GM21367 (cell line): ENCODE data around the gene EPN3.
A peak's percentile ranks its signal among the peaks of the same experiment; 100 is the strongest.

Experiments used
- ATAC-seq: cut with Tn5 transposase; IDR thresholded peaks from one replicate; pipeline ENCODE4 v1.9.1; 2021; ENCODE audit not compliant: unreplicated experiment

Gene EPN3

DNA sequence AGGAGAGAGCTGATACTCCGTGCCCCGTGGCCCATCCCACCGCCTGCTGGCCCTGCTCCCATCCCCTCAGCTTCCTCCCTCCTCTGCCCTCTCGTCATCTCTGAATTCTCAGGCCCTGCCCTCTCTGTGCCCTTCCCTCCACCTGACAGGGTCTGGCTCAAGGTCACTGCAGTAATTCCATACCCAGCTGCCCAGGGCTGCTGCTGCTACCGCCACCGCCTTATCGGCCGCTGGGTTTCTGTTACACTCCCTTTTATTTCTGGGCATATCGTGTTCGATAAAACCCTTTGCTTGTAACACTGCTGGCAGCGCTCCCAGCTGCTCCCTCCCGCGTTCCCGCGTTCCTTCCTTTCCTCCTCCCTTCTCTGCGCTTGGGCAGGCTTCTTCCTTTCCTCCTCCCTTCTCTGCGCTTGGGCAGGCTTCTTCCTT is 1.2 kb downstream of the EPN3 start:
- ATAC-seq = no peak

DNA sequence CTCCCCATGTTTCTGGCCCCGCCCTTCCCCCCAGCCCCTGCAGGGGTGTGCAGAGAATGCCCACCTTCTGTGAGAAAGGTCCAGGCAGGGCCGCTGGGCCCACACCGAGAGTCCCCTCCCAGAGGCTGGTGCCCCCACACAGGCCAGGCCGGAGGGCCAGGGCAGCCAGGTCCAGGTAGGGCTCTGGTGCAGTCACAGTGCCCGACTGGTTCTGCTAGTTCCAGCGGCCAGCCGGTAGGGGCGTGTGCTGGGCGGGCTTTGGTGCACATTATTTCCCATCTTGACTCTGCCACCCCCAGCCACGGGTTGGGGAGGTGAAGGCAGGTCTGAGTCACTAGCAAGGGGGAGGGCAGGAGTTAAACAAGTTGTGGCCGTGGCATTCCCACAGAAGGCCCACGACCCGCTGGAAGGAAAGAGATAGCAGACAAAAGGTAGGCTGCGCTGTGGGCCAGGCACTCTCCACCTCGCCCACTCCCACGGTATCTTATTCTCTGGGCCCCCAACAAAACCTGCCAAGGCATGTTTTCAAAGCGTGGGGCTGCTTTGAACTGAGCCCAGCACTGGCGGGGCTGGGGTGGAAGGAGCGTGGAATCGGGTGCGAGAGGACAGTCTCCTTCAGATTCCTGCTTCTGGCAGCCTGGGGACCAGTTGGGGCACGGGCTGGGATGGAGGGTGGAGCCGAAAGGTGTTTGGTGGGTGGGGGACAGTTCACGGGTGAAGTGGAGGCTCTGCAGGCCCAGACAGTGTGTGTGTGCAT is 1.9 kb downstream of the EPN3 start:
- no peak for ATAC-seq

DNA sequence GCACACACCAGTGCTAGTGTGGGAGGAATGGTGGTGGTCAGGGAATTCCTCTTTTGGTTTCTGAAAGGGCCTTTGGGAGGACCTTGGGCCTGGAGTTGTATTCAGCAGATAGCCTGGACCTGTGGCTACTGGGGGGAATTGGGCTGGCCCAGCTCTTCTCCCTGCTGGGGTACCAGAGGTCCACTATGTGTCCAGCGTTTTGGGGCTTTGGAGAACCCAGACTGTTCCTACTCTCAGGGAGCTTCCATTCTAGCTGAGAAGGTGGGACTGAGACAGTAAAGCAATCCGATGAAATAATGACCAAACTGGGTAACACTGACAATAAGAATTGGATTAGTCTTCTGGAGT is 2.4 kb downstream of the EPN3 start:
- ATAC-seq = no peak

DNA sequence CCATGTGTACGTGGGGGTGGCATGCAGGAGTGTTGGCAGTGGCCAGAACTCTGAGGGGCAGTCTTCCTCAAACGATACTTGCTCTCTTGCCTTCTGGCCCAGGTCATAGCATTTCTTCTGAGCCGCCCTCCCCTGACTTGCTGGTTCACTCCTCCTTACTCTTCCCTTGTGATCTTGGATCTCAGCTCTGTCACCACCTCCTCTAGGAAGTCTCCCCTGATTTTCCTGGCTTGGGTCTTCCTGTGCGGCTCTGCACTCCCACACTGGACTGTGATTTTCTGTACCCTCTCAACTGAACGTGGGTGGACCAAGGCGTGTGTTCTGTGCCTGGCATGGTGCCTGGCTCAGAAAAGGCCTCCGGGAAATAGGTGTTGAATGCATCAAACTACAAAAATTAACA is 2.9 kb downstream of the EPN3 start:
- ATAC-seq = no peak

DNA sequence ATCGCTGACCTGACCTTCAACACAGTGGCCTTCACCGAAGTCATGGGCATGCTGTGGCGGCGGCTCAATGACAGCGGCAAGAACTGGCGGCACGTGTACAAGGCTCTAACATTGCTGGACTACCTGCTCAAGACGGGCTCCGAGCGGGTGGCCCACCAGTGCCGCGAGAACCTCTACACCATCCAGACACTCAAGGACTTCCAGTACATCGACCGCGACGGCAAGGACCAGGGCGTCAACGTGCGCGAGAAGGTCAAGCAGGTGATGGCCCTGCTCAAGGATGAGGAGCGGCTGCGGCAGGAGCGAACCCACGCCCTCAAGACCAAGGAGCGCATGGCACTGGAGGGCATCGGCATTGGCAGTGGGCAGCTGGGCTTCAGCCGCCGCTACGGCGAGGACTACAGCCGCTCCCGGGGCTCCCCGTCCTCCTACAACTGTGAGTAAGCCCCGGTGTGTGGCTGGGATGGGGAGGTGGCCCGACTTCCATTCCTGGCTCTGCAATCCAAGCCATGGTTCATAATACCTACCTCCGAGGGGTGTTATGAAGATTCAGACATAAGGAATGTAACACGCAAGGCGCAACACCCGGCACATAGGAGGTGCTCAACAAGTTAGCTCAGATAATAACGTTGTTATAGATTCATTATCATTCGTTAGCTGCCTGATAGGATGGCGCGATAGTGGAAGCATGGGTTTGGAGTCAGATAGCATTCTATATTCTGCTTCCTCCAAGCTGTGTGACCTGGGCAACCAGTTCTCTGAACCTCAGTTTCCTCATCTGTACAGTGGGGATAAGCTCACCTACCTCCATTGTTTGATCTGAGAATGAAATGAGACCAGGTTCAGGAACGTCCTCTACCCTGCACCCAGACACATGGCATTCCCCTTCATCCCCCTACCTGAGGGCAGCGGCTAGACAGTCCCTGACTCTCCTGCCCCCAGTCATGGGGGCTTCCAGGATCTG is 4.4 kb downstream of the EPN3 start:
- no peak for ATAC-seq

DNA sequence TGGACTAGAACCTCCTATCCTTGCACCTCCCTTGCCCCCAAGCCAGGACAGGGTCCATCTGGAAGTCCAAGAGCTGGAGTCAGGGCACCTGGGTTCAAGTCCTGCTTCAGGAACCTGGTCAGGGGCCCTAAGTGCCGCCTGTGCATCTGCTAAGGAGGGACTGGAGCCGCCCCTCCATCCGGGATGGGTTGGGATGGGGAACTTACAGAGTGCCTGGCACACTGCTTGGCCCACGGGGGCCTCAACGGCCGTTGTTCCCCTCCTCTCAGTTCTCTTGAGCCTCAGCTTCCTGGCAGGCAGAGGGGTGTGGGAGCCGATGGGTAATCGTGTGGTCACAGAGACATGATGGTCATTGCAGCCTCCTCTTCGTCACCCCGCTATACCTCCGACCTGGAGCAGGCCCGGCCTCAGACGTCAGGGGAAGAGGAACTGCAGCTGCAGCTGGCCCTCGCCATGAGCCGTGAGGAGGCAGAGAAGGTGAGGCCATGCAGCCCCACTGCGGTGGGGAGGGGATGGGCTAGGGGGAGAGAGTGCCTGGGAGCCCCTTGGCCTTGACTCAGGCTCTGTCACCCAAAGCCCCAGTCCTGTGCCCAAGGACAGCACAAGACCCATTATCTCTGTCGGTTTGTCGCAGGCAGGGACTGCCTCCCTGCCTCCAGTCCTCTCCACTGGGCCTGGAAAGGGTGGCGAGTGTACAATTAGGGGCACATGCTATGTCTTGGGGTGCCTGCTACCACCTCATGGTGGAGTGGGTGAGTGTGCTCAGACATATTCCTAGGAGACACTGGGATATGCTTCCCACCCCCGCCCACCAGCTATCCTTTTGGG is 5.4 kb downstream of the EPN3 start:
- ATAC-seq = no peak

DNA sequence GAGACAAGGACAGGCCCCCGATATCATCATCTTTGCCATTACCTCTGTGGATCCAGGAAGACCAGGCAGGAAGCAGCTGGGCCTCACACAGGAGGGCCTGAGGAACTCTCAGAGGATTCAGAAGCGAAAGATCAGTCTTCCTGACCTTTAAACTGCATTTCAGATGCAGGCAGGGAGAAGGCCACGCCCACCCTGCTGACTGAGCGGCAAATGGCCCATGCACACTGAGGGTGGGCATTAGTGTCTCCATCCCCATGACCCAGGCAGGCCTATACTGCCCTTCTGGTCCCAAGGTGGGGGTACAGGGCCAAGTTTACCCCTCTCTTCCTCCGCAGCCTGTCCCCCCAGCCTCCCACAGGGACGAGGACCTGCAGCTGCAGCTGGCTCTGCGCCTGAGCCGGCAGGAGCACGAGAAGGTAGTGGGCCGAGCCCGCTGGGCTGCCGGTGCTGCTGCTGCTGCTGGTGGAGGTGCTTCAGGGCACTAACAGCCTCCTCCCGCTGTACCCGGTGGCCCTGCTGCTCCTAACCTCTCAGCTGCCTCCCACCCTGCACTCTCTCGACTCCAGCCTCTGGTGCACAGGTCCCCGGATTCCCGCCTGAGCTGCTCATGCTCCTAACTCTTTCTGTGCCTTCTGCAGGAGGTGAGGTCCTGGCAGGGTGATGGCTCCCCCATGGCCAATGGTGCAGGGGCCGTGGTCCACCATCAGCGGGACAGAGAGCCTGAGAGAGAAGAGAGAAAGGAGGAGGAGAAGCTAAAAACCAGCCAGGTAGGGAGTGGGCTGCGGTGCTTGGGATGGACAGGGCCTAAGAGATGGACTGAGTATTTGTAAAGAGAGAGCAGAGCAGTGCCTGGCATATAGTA is 6.2 kb downstream of the EPN3 start:
- no peak for ATAC-seq

DNA sequence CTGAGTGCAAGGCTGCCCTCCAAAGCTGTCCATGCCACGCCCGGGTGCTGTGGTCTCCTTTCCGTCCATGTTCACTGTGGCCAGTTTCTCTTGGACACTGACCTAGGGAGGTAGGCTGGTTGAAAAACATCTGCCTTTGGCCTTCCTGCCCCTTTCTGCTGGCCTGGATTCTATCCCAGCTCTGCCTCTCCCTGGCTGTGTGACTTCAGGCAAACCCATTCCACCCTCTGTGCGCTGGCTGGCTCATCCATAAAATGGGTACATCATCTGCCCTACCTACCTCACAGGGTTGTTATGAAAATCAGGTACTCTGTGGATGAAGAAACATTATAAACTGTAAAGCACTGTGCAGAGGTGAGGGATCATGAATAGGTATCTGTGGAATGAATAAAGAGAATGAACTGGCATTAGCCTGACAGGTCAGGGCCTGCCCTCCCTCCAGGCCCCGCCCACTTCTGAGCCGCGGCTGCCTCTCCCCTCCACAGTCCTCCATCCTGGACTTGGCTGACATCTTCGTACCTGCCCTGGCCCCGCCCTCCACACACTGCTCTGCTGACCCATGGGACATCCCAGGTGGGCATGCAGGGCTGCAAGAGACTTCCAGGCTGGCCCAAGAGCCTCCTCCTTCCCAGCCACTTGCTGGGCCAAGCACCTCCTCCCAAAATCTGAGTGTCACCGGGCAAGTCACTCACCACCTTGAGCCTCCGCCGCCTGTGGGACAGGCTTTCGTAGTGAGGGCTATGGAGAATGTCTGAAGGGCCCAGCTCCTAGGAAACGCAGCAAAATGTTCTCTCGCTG is 7.4 kb downstream of the EPN3 start:
- no peak for ATAC-seq

DNA sequence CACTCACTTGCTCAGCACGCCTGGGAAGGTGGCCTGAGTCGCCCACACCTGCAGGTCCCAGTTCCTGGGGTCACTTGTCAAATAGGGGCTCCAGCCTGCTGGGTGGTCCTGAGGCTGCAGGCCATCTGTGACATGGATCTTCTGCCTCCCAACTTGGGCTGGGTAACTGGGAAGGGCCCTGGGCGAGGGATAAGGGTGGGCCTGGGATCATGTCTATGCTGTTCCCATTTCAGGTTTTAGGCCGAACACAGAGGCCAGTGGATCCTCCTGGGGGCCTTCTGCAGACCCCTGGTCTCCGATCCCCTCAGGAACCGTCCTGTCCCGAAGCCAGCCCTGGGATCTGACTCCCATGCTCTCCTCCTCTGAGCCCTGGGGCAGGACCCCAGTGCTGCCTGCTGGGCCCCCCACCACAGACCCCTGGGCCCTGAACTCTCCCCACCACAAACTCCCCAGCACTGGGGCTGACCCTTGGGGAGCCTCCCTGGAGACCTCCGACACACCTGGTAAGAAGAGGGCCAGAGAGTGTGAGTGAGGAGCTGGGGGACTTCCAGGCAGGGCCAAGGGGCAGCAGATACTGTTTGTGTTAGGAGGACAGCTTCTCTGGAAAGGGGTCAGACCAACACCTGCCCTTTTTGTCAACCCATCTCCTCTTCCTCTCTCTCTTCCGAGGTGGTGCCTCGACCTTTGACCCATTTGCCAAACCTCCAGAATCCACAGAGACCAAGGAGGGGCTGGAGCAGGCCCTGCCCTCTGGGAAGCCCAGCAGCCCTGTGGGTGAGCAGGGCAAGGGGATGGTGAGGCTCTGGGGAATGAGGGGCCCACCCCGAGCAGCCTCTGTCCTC is 8.2 kb downstream of the EPN3 start:
- no peak for ATAC-seq

DNA sequence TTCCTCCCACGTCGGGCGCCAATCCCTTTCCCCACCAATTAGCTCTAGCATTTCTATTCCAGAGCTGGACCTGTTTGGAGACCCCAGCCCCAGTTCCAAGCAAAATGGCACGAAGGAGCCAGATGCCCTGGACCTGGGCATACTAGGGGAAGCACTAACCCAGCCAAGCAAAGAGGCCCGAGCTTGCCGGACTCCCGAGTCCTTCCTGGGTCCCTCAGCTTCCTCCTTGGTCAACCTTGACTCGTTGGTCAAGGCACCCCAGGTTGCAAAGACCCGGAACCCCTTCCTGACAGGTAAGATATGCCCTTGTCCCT is 8.8 kb downstream of the EPN3 start:
- no peak for ATAC-seq

DNA sequence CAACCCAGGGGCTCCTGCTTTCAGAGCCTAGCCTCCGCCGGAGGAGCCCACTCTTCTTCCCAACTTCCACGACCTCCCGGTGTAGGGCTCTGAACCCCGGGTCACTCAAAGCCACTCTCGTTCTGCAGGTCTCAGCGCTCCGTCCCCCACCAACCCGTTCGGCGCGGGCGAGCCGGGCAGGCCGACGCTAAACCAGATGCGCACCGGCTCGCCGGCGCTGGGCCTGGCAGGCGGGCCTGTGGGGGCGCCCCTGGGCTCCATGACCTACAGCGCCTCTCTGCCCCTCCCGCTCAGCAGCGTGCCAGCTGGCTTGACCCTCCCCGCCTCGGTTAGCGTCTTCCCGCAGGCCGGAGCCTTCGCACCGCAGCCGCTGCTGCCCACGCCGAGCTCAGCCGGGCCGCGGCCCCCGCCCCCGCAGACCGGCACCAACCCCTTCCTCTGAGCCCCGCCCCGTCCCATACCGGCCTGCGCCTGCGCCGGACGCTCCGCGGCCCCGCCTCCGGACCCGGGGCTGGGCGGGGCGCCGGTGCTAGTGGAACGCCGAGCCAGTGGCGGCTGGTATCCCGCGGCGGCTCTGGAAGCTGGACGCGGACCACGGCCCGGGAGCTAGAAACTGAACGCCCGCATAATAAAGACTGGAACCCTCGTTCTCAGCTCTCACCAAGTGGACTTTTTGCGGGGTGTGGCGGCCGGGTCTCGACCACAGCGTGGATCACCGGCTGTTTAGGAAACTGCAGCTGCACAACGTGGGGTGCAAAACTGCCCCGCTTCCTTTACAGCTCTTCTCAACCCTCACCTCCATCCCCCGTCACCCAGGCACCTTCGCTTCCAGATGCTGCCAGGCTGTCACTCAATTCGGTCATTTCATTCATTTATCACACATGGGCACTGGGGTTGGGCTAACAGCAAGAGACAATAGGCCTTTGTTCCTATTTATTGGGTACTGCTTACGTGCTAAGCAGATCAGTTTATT is 9.5 kb downstream of the EPN3 start:
- ATAC-seq = peak; percentile 56

DNA sequence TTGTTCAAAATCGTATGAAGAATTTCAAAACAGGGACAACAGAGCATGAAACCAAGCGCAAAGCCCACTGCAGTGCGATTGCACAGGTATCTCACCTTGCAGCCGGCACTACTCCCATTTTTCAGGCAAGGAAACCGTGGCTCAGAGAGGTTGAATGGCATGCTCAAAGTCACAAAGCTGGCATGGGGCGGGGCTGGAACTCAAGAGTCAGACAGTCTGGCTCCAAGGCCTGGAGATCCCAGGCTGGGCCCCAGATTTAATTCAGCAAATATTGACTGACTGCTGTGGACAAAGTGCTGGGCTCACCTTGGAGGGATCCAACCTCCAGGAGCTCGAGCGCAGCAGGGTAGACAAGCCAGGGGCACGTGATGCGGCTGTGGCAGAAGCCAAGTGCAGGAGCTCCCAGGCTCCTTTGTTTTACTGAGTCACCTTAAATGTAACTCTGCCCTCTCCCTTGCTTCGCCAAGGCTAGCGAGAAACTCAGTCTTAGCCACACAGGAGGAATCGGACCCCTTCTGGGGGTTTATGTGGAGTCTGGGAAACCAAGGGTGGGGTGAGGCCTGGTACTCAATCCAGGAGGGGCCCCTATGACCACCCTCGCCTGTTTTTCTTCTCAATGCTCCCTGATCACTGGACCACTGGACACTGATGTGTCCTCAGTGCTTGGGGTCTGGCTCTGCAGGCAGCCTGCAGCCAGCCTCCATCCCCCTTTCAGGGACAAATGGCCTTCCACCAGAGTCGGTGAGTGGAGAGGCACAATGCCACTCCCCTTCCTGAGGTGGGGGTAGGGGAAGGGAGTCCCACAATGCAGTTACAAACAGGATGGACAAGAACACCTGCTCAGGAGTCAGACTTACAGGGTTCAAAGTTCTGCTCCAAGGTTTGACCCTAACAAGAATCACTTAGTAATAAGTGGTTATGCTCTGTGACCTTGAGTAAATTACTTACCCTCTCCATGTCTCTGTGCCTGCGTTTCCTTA is 10.6 kb downstream of the EPN3 start:
- no peak for ATAC-seq

DNA sequence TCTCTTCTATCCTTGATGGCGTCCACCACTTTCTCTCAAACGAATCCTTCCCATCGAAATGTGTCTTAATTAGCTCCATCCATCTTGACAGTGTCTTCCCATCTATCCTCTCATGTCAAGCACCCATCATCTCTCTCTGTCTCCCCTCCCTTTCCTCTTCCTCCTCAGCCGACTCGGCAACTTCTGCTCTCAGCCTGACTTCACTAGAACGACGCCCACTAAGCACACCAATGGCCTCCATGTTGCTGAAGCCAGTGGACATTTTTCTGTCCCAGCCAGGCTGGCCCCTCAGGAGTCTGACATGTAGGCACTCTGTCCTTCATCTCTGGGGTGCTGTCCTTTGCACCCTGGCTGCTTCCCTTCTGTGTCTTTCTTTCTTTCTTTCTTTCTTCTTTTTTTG is 12.0 kb downstream of the EPN3 start:
- ATAC-seq = no peak

DNA sequence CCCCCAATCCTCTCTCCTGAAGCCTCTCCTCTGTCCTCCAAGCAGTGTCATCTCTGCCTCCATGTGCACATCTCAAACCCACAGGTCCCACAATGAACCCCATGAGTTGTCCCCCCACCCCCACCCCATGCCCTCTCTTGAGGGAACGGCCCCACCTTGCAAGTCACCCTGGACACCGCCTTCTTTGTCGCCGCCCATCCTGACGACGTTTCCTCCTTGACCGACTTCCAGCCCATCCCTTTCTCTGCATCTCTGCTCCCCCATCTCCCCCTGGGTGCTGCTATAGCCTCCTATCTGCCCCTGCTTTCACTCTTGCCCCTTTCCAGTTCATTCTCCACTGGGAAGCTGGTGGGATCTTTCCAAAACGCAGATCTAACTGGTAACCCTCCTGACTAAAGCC is 12.8 kb downstream of the EPN3 start:
- ATAC-seq = no peak

DNA sequence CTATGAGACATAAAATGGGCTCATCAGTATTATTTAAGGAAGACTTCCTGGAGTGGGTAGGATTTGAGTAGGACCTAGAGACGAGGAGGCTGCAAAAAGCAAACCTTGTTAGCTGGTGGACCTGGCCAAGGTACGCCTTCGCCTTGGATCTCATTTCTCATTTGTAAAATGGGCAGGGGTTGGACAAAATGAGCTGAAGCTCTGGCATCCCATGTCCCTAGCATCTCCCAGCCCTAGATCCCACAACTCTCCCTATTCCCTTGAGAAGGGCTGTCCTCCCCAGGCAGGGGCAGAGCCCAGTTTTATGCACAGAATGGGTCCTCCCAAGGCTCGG is 14.1 kb downstream of the EPN3 start:
- ATAC-seq = no peak

DNA sequence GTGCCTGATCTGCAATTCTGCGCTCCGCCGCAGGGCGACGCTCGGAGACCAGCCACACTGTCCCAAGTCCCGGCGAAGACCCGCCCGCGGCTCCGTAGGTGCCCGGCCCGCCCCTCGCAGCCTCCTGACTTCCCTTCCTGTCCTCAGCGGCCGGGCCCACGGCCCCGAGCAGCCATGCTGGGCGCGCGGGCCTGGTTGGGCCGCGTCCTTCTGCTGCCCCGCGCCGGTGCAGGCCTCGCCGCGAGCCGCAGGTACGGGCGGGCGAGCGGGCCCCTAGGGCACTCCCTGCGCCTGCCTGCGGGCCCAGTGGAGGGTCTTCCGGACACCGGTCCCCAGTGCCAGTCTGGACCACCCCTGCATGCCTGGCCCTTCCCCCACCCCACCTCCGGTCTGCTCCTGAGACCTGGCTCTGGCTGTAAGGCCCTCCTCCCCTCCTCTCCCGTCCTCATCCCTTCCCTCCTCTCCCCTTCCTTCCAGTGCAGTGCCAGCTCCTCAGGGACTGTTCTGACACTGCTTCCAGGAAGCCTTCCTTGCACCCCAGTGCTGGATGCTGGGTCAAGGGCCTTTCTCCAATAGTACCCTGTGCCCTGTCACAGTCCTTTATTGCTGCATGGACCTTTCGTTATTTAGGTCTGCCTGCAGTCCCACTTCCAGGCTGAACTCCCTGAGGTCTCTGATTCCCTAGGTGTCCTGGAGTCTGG is 14.7 kb downstream of the EPN3 start, which contains the start of gene SPATA20:
TSS of gene SPATA20 (plus strand) at position 140 of the 701 bp plus-strand sequence. CDS start at position 175, 35 bp downstream.
- ATAC-seq = peak; percentile 64
